BJ (cell line): Measurements from ENCODE around the gene TMEM144. TPM values are rescaled to one million over a fixed set of nuclear protein-coding genes. Genes with fewer than 3 reads are reported as not detected.

ENCODE experiments used
- CTCF ChIA-PET: fragments of 350-600 bp; formaldehyde crosslinking; extraction: SDS; loops from one replicate; lab custom pipeline; 2021; ENCODE audit warnings: antibody characterized with exemption, inconsistent platforms; lab: Yijun Ruan, JAX
- POLR2A ChIA-PET: fragments of 300-600 bp; sonication (Branson Sonifier 250); formaldehyde crosslinking; extraction: SDS; loops from one replicate; lab custom pipeline; 2021; ENCODE audit warnings: antibody characterized with exemption; lab: Charles Lee
- DNase-seq: peaks from one replicate; pipeline ENCODE4 v3.0.0-alpha.2; 2011; ENCODE audit warnings: low read depth
- H3K27me3 ChIP-seq: 2 replicates; pipeline ENCODE4 v1.6.0; 2011; ENCODE audit warnings: low read length; ENCODE audit not compliant: control insufficient read depth, insufficient read depth
- H3K36me3 ChIP-seq: 2 replicates; pipeline ENCODE4 v1.5.1; 2011; ENCODE audit warnings: low read length; ENCODE audit not compliant: control insufficient read depth, insufficient read depth
- H3K4me3 ChIP-seq: 2 replicates; pipeline ENCODE4 v1.5.1; 2011; ENCODE audit warnings: low read depth, mild to moderate bottlenecking, control low read depth, low read length
- polyA plus RNA-seq: library from polyadenylated mRNA; depleted of rRNA; stranded (reverse); fragments of >200 nt; gene quantifications from 2 replicates; pipeline ENCODE4 v1.2.3, GENCODE V29; 2011
- TF ChIP-seq, protein P1 (sequence below): IDR thresholded peaks from 2 replicates; pipeline ENCODE4 v1.5.1; 2011; ENCODE audit warnings: low read depth, mild to moderate bottlenecking, control low read depth, inconsistent platforms, low read length, moderate library complexity; ENCODE audit not compliant: insufficient read depth

TMEM144 gene
- polyA plus RNA-seq, 1 experiment = 0.65 TPM

DNA sequence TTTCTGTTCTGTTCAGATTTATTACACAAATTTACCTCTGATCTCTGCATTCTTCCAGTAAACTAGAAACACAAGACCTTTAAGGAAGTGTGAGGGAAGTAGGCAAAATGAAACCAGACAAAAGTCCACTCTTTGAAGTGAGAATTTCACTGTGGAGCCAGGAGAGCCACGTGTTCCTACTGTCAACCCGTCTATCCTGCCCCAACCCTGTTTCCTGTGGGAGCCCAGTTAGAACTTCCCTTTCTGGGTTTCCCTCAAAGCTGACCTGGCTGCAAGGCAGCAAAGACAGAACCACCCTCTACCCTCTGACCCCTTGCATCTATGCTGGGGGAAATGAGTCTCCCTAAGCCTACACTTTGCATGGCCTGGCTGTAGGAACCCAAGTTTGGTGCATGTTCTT, 40.0 kb downstream of the TMEM144 start:
- no peaks in the 10 kb centered on the region for H3K36me3 ChIP-seq
- ChIA-PET CTCF (no interaction called here), POLR2A (no interaction called here)
- H3K27me3 ChIP-seq = no peaks in the 10 kb centered on the region
- TF ChIP-seq, protein P1, sequence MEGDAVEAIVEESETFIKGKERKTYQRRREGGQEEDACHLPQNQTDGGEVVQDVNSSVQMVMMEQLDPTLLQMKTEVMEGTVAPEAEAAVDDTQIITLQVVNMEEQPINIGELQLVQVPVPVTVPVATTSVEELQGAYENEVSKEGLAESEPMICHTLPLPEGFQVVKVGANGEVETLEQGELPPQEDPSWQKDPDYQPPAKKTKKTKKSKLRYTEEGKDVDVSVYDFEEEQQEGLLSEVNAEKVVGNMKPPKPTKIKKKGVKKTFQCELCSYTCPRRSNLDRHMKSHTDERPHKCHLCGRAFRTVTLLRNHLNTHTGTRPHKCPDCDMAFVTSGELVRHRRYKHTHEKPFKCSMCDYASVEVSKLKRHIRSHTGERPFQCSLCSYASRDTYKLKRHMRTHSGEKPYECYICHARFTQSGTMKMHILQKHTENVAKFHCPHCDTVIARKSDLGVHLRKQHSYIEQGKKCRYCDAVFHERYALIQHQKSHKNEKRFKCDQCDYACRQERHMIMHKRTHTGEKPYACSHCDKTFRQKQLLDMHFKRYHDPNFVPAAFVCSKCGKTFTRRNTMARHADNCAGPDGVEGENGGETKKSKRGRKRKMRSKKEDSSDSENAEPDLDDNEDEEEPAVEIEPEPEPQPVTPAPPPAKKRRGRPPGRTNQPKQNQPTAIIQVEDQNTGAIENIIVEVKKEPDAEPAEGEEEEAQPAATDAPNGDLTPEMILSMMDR = no peak
- no peak overlapping the region for H3K4me3 ChIP-seq
- no peak for DNase-seq

DNA sequence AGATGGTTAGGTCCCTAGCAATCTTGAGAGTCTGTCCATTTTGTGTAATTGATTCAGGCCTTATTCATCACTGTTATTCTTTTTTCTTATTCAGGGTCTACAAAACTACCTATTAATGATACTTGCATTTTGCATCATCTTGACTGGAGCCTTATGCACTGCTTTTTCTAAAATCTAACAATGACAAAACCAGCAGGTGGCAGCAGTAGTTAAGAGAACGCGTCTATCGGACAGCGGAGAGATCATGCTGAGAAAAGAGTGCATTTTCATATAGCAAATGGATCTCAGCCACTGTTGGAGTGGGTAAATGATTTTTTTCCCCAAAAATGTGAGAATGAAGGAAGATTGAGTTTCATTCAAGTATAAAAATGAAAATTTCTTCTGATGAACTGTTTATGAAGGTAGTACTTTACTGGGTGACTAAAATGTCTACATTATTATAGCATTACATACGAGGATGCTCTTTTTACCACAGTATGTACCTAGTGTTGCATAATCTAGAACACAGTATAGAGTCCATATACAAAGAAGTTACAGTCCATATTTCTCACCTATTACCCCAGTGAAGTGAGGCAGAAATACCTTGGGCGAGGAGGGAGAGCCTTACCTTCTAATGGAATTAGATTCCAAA, 43.2 kb downstream of the TMEM144 start:
- Histone ChIP-seq H3K36me3 (no peaks in the 10 kb centered on the region), H3K4me3 (no peak overlapping the region), H3K27me3 (no peaks in the 10 kb centered on the region)
- ChIA-PET CTCF (interaction anchor here (1.0 to 3.5 kb wide), 5 partner anchors 10 to 378 kb away, joined by 3 to 29 read pairs (median 4); no protein-coding TSS in a partner anchor), POLR2A (no interaction called here)
- TF ChIP-seq, protein P1 = peak; percentile 69
- DNase-seq = peak; percentile 6

DNA sequence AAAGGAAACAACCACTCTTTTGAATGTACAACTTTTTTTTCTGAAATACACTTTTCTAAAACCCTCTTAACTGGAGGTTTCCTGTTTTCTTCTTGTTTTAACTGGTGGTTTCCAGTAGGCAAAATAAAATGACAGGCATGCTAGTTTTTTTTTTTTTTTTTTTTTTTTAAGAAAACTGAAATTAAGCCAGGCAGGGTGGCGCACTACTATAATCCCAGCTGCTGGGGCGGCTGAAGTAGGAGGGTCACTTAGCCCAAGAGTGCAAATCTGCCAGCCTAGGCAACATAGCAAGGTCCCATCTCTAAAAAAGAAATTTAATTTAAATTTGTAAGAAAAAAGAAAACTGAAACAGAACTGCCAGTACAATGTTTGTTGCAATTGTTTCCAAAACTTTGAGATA, 44.0 kb downstream of the TMEM144 start:
- ChIA-PET CTCF (interaction anchor here (0.7 to 3.6 kb wide), 8 partner anchors 10 to 377 kb away, joined by 3 to 29 read pairs (median 6); partner anchors contain the start of gene TMEM144), POLR2A (no interaction called here)
- no peak for DNase-seq
- Histone ChIP-seq H3K36me3 (no peaks in the 10 kb centered on the region), H3K27me3 (no peaks in the 10 kb centered on the region), H3K4me3 (no peak overlapping the region)
- TF ChIP-seq, protein P1 = no peak

DNA sequence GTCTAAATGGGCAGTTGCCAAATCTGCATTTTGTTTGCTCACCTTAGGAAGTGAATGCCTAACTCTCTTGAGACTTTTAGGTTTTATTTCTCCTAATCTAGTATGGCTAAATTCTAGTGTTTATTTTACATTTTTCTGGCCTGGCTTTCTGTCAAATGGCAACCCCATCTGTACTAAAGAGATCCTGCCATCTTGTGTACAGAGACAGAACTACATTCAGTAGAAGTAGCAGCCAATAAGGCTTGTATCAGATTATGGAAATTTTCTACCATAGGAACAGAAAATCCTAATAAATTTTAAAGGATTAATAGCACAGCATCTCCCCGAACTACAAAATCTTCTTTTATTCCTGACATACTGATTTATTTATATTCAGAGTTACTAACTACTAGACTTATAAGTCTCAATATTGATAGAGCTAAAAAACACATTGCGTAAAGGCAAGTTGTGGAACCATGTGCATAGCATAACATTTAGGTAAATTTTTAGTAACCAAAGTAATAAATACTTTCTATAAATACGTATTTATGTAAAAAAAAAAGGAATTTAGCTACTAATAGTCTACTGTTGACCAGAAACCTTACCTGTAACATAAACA, 45.5 kb downstream of the TMEM144 start:
- TF ChIP-seq, protein P1 = peak; percentile 73
- no peak for DNase-seq
- H3K36me3 ChIP-seq = no peaks in the 10 kb centered on the region
- ChIA-PET CTCF (interaction anchor here (0.6 to 3.6 kb wide), 19 partner anchors 12 to 376 kb away, joined by 3 to 29 read pairs (median 3); no protein-coding TSS in a partner anchor), POLR2A (no interaction called here)
- H3K27me3 ChIP-seq = no peaks in the 10 kb centered on the region
- no peak overlapping the region for H3K4me3 ChIP-seq

DNA sequence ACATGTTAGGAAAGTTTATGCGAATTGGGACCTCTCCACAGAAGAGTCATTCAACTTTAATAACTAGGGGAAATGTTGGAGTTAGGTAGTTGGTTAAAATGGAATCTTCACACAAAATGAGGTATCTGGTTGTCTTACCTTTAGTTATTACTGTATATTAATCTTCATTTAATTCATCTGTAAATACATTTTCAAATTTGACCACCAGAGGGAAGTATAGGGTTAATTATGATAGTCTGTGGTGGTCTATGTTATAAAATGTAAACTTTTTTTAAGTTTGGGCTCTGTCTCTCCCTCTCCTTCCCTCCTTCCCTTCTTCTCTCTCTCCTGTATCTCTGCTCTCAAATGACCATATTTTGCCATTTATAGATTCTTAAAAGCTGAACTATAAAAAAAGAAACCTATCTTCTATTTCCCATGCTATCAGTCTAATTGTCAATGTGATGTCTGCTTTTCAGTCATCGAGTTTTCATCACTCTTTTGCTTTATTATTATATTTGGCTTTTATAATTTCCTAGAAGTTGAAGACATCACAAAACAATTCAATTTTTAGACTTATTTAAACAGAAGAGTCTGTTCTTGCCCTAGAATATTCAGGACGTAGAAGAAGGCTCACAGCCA, 49.8 kb downstream of the TMEM144 start:
- H3K4me3 ChIP-seq = no peak overlapping the region
- CTCF ChIA-PET = interaction anchor here (0.6 to 3.5 kb wide), 6 partner anchors 15 to 366 kb away, joined by 3 to 18 read pairs (median 4); no protein-coding TSS in a partner anchor

More for the DNA sequence above, 49.8 kb downstream of the TMEM144 start:
- POLR2A ChIA-PET = interaction anchor here (0.7 kb wide), 1 partner anchor 55 kb away, joined by 3 read pairs; no protein-coding TSS in a partner anchor
- H3K36me3 ChIP-seq = no peaks in the 10 kb centered on the region
- H3K27me3 ChIP-seq = no peaks in the 10 kb centered on the region
- DNase-seq = no peak
- TF ChIP-seq, protein P1 = peak; percentile 17; the same call in 1 of the 2 replicates
